ENCODE measurements around the gene CDC5L. TPM values are rescaled to one million over a fixed set of nuclear protein-coding genes. Genes with fewer than 3 reads are reported as not detected.

Gene CDC5L
- total and polyA plus RNA-seq, 2 of the 13 experiments (the other 11 are each of a cell fraction or from before 2014, with no cell fraction given), result 11.0 to 34.2 TPM

DNA sequence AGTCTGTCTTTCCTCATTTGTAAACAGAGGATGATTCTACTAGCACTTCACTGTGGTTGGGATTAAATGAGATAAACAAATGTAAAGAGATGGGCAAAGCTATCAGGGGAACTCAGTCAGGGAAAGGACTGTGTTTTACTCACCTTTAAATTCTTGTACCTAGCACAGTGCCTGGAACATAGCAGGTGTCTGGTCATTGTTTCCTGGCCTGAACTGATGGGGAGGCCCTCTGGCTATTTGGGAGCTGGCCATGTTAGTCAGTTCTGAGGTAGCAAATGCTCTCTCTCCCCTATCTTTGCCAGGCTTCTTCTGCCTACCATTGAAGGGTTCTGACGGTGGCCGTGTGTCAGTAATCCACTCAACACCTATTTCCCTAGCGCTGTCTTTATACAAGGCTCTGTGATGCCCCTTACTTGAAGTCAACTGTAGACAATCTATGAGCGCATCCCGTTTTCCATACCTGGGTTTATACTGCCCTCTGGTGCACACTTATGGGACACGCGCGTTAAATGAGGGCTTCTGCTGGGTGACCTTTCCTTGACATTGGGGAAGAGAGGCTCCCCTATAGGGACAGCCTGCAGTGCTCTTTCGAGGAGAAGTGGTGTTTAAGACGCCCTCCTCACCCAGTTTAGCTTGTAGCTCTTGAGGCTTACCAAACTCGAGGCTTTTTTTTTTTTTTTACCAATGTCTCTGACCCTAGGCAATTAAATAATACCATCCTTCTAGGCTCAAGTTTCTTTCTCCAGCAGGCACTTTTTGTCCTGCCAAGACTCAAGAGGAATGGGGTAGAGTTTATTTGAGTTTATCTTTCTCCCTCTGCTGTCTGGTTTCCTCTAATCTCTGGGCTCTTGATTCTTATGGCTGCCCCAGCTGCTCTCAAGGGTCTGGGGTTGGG lies 49.0 kb upstream of the CDC5L start (continued):
- TF ChIP-seq, protein P1, sequence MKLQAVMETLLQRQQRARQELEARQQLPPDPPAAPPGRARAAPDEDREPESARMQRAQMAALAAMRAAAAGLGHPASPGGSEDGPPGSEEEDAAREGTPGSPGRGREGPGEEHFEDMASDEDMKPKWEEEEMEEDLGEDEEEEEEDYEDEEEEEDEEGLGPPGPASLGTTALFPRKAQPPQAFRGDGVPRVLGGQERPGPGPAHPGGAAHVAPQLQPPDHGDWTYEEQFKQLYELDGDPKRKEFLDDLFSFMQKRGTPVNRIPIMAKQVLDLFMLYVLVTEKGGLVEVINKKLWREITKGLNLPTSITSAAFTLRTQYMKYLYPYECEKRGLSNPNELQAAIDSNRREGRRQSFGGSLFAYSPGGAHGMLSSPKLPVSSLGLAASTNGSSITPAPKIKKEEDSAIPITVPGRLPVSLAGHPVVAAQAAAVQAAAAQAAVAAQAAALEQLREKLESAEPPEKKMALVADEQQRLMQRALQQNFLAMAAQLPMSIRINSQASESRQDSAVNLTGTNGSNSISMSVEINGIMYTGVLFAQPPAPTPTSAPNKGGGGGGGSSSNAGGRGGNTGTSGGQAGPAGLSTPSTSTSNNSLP (IDR thresholded peaks at IDR 0.05; ENCODE audit: low read depth, low read length), result no peak
- TF ChIP-seq, protein P2, sequence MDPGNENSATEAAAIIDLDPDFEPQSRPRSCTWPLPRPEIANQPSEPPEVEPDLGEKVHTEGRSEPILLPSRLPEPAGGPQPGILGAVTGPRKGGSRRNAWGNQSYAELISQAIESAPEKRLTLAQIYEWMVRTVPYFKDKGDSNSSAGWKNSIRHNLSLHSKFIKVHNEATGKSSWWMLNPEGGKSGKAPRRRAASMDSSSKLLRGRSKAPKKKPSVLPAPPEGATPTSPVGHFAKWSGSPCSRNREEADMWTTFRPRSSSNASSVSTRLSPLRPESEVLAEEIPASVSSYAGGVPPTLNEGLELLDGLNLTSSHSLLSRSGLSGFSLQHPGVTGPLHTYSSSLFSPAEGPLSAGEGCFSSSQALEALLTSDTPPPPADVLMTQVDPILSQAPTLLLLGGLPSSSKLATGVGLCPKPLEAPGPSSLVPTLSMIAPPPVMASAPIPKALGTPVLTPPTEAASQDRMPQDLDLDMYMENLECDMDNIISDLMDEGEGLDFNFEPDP (CRISPR knock-in tag; conservative IDR thresholded peaks at IDR 0.05), result 0 out of 2 replicates have a peak, but pooled peaks have one; percentile 65
- TF ChIP-seq ZNF773 (CRISPR knock-in tag; IDR thresholded peaks at IDR 0.05; ENCODE audit: borderline replicate concordance) (no peak), MIER2 (CRISPR knock-in tag; IDR thresholded peaks at IDR 0.05) (no peak), AHR (CRISPR knock-in tag; IDR thresholded peaks at IDR 0.05) (no peak), ZNF616 (CRISPR knock-in tag; IDR thresholded peaks at IDR 0.05; ENCODE audit: low read depth) (no peak), ZNF17 (CRISPR knock-in tag; IDR thresholded peaks at IDR 0.05) (no peak), GZF1 (CRISPR knock-in tag; IDR thresholded peaks at IDR 0.05) (no peak)
- TF ChIP-seq, protein P3, sequence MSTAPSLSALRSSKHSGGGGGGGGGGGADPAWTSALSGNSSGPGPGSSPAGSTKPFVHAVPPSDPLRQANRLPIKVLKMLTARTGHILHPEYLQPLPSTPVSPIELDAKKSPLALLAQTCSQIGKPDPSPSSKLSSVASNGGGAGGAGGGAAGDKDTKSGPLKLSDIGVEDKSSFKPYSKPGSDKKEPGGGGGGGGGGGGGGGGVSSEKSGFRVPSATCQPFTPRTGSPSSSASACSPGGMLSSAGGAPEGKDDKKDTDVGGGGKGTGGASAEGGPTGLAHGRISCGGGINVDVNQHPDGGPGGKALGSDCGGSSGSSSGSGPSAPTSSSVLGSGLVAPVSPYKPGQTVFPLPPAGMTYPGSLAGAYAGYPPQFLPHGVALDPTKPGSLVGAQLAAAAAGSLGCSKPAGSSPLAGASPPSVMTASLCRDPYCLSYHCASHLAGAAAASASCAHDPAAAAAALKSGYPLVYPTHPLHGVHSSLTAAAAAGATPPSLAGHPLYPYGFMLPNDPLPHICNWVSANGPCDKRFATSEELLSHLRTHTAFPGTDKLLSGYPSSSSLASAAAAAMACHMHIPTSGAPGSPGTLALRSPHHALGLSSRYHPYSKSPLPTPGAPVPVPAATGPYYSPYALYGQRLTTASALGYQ (CRISPR knock-in tag; IDR thresholded peaks at IDR 0.05), result no peak
- TF ChIP-seq, protein P4, sequence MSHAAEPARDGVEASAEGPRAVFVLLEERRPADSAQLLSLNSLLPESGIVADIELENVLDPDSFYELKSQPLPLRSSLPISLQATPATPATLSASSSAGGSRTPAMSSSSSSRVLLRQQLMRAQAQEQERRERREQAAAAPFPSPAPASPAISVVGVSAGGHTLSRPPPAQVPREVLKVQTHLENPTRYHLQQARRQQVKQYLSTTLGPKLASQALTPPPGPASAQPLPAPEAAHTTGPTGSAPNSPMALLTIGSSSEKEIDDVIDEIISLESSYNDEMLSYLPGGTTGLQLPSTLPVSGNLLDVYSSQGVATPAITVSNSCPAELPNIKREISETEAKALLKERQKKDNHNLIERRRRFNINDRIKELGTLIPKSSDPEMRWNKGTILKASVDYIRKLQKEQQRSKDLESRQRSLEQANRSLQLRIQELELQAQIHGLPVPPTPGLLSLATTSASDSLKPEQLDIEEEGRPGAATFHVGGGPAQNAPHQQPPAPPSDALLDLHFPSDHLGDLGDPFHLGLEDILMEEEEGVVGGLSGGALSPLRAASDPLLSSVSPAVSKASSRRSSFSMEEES (CRISPR knock-in tag; IDR thresholded peaks at IDR 0.05), result no peak
- TF ChIP-seq, protein P5, sequence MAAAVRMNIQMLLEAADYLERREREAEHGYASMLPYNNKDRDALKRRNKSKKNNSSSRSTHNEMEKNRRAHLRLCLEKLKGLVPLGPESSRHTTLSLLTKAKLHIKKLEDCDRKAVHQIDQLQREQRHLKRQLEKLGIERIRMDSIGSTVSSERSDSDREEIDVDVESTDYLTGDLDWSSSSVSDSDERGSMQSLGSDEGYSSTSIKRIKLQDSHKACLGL (CRISPR knock-in tag; IDR thresholded peaks at IDR 0.05), result no peak
- TF ChIP-seq, protein P6, sequence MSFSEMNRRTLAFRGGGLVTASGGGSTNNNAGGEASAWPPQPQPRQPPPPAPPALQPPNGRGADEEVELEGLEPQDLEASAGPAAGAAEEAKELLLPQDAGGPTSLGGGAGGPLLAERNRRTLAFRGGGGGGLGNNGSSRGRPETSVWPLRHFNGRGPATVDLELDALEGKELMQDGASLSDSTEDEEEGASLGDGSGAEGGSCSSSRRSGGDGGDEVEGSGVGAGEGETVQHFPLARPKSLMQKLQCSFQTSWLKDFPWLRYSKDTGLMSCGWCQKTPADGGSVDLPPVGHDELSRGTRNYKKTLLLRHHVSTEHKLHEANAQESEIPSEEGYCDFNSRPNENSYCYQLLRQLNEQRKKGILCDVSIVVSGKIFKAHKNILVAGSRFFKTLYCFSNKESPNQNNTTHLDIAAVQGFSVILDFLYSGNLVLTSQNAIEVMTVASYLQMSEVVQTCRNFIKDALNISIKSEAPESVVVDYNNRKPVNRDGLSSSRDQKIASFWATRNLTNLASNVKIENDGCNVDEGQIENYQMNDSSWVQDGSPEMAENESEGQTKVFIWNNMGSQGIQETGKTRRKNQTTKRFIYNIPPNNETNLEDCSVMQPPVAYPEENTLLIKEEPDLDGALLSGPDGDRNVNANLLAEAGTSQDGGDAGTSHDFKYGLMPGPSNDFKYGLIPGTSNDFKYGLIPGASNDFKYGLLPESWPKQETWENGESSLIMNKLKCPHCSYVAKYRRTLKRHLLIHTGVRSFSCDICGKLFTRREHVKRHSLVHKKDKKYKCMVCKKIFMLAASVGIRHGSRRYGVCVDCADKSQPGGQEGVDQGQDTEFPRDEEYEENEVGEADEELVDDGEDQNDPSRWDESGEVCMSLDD (CRISPR knock-in tag; IDR thresholded peaks at IDR 0.05; ENCODE audit: borderline replicate concordance), result no peak
